Dedifferentiated amniotic fluid mesenchymal stem cell (primary cell): Measurements from ENCODE around the gene FAM98B.

ENCODE experiments used
- DNase-seq: peaks from one replicate; pipeline ENCODE4 v3.0.0-alpha.2; 2016; ENCODE audit errors: extremely low spot score

Gene FAM98B

GRCh38 chr15:38507570-38507969 lies 53.6 kb downstream of the FAM98B start:
- DNase-seq, result no peak

GRCh38 chr15:38508647-38509046 lies 54.7 kb downstream of the FAM98B start:
- no peak for DNase-seq

GRCh38 chr15:38509152-38509551 lies 55.2 kb downstream of the FAM98B start:
- DNase-seq, result peak; percentile 20

- no peak for DNase-seq
Observed at GRCh38 chr15:38512901-38513300, 59.0 kb downstream of the FAM98B start.

GRCh38 chr15:38514601-38515000 lies 60.7 kb downstream of the FAM98B start:
- DNase-seq, result no peak

GRCh38 chr15:38516626-38517025 lies 62.7 kb downstream of the FAM98B start:
- DNase-seq, result no peak

GRCh38 chr15:38517312-38517975 lies 63.5 kb downstream of the FAM98B start:
- no peak for DNase-seq

- DNase-seq, result no peak
Observed at GRCh38 chr15:38518084-38518483, 64.2 kb downstream of the FAM98B start.

GRCh38 chr15:38520035-38520434 lies 66.1 kb downstream of the FAM98B start:
- DNase-seq, result no peak

- no peak for DNase-seq
Observed at GRCh38 chr15:38521316-38521715, 67.4 kb downstream of the FAM98B start.

GRCh38 chr15:38522922-38523321 lies 69.0 kb downstream of the FAM98B start:
- DNase-seq, result no peak

- DNase-seq, result no peak
Observed at GRCh38 chr15:38524156-38524555, 70.2 kb downstream of the FAM98B start.

GRCh38 chr15:38525489-38525888 lies 71.6 kb downstream of the FAM98B start:
- DNase-seq, result no peak

- DNase-seq, result no peak
Observed at GRCh38 chr15:38526158-38526557, 72.2 kb downstream of the FAM98B start.

- peak; percentile 39 for DNase-seq
Observed at GRCh38 chr15:38528294-38528693, 74.4 kb downstream of the FAM98B start.

- no peak for DNase-seq
Observed at GRCh38 chr15:38530113-38530512, 76.2 kb downstream of the FAM98B start.

- DNase-seq, result peak; percentile 28
Observed at GRCh38 chr15:38531509-38531908, 77.6 kb downstream of the FAM98B start.

- no peak for DNase-seq
Observed at GRCh38 chr15:38532728-38533127, 78.8 kb downstream of the FAM98B start.

- no peak for DNase-seq
Observed at GRCh38 chr15:38533416-38533915, 79.5 kb downstream of the FAM98B start.

- no peak for DNase-seq
Observed at GRCh38 chr15:38533926-38534325, 80.0 kb downstream of the FAM98B start.

- no peak for DNase-seq
Observed at GRCh38 chr15:38534691-38535090, 80.8 kb downstream of the FAM98B start.

GRCh38 chr15:38535491-38536200 lies 81.7 kb downstream of the FAM98B start:
- DNase-seq, result no peak

GRCh38 chr15:38536201-38536676 lies 82.3 kb downstream of the FAM98B start:
- DNase-seq, result peak; percentile 80
